Kidney tubule cell (primary cell): ENCODE data around the gene FGD2.

Experiments
- DNase-seq: peaks from one replicate; pipeline ENCODE4 v3.0.0-alpha.2; 2018; ENCODE audit warnings: low spot score

The FGD2 gene

DNA sequence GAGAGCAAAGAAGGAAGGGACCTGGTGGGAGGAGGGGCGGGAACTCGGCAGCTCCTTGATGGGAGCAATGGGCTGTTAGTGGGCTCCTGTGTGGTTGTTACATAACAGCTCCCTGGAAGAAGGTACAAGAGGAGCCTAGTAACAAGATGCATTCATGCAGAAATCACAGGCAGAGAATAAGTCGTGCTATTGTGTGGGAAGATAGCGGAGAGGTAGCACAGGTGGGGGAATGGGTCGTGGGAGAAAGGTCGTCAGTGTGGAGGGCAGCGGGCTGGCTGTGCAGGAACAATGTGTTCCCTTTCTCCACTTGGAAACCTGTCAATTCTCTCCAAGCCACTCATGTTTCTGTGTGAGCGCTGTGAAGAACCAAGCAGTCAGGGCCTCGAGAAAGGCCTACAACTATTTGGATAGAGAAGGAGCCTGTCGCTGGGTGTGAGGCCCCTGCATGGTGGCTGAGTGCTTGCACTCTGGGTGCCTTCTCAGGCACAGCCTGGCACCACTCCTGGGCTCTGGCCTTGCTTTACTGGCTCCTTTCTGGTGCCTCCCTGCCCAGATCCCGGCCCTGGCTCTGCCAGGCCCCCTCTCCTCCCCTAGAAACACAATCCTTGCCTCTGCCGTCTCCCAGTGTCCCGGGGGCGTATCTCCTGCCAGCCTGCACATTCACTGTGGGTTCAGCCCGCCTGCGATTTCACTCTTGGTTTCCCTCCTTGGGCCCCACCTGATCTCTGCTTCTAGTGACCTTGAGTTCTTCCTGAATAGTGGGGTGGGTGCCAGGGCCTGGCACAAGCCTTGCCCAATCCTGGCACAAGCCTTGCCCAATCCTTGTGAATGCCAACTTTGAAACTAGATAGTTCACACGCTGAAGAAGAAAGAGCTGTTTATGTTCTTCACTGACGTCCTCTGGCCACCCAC lies 7.4 kb upstream of the FGD2 start:
- DNase-seq = no peak

DNA sequence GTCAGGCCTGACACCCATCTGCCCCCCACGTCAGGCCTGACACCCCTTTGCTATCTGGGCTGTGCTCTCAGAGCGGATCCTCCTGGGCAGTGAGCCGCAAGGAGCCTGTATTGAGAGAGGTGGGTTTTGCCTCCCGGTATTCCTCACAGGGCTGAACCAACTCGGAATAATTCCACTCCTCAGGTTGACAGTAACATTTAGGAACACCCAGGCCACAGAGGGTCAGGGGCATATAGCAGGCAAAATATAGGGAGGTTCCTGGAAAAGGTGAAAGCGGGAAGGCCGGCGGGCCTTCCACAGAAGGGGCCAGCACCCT lies 6.8 kb upstream of the FGD2 start:
- no peak for DNase-seq

DNA sequence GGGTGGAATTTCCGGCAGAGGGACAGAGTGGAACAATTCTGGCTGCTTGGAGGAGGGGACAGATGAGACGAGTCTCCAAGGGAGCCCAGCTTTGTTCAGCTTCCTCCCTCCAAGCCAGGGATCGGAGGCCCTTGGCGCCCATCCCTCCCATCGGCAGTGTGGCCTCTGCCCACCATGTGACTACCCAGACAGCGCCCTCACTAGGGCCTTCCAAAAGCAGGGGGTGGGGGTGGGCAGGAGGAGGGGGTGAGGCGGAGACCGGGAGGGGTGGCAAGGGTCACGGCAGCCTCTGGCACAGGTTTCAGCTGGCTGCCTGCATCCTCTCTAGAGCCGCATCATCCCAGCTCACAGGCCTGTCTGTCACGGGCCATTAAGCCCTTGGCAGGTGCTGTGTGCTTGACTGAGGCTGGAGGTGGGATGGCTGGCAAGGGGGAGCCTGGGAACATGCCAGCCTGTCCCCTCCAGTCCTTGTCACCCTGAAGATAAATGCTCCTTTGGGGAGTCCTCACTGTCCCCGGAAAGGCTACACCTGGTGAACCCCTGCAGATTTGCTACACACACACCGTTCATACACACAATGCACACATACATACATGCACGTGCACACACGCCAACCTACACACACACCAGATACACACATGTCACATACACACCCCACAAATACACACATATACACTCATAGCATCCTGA lies 6.2 kb upstream of the FGD2 start:
- peak; percentile 74 for DNase-seq

DNA sequence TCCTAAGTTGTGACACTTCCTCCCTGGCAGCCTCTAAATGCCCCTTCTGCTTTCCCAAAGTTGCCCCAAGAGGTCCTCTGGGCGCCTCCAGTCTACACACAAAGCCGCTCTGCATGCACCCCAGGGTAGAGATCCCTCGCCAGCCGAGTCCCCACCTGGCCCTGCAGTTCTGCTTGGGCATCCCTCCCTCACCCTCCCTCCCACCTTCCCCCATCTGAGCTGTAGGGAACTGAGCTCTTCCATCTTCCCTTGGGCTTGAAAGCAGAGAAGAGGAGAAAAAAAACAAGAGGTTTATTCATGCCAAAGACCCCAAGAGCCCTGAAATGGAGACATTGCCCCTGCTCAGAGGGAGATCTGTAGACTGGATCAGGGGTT lies 5.7 kb upstream of the FGD2 start:
- DNase-seq = no peak

DNA sequence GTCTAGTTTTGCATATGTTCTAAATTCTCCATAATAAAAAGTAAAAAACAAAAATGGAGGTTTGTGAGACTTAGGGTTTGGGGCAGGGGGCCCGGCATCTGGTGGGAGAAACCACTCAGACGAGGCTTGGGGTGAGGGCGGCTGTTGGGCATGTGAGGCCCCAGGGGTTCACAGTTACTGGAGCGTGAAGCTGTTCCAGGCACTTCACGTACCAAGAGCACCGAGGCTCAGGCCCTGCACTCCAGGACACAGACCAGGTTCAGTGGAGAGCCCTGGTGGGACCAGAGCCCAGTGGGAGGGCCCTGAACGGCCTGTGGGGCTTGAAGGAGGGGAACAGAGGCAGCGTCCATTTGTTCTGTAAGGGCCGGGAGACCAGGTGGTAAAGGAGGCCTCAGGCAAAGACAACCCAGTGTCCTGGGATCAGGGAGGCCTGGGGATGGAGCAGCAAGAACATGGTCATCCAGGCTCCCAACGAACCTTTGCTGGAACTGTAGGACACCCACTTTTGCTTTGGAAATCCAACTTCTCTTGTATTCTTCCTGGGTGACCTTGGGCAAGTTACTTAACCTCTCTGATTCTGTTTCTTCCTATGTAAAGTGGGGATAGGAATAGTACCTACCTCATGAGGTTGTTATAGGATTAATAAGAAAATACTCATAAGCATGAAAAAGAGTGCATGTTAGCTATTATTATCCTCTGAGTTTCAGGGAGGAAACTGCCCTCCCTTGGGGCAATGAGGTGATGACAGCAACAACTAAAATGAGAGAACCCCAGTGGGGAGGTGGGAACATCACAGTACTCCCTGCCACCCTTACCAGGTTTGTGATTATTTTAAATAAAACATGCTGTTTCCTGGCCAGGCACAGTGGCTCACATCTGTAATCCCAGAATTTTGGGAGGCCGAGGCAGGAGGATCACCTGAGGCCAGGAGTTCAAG lies 1.1 kb upstream of the FGD2 start:
- DNase-seq = no peak

DNA sequence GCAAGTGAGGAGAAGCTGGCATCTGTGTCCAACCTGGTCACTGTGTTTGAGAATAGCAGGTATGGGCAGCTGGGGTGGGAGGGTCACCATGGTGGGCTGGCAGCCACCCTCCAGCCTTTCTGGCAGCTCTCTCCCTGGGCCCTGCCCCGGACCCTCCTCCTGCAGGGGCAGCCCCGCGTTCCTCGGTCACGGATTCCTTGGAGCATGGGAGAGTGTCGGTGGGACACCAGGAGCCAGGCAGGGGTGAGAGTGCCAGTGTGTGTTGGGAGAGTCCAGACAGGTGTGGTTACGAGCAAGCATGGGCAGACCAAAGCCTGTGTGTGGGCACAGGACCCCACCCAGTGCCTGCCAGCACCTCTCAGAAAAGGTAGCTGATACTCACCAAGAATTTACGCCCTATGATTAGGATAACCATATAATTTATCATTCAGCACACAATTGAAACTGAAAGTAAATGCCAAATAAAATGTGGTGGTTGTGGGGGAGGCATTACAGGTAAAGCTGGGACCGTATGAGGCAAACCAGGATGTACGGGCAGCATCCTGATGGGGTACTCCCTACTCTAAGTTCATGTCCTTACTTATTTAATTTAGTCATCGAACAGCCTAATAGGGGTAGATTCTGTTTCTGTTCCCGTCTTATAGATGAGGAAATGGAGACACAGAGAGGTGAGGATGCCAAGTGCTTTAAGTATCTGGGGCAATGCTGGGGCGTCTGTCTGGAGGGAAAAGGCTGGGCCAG lies 542 bp downstream of the FGD2 start:
- no peak for DNase-seq

DNA sequence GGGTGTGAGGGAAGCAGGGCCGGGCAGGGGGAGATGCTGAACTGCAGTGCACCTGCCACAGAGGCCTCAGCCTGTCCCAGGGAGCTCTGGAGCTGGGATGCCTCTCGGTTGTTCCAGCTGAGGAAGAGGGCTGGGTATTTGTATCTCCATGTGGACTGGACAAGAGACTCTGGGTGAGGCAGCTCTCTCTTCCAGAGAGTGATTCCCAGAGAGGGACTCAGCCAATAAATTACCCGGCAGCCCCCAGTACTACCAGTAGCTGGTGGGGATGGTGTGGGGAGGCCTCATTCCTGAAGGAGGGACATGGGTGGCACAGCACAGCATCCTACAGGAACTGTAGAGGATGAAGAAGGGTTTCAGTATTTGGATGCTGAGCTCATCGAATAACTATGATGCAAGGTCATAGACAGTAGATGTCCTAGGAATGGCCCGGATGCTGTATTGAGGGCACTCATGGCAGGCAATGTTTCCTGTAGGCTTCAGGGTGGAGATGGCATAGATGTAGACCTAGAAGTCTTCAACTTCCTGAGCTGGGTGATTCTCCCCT lies 1.4 kb downstream of the FGD2 start:
- peak; percentile 30 for DNase-seq

DNA sequence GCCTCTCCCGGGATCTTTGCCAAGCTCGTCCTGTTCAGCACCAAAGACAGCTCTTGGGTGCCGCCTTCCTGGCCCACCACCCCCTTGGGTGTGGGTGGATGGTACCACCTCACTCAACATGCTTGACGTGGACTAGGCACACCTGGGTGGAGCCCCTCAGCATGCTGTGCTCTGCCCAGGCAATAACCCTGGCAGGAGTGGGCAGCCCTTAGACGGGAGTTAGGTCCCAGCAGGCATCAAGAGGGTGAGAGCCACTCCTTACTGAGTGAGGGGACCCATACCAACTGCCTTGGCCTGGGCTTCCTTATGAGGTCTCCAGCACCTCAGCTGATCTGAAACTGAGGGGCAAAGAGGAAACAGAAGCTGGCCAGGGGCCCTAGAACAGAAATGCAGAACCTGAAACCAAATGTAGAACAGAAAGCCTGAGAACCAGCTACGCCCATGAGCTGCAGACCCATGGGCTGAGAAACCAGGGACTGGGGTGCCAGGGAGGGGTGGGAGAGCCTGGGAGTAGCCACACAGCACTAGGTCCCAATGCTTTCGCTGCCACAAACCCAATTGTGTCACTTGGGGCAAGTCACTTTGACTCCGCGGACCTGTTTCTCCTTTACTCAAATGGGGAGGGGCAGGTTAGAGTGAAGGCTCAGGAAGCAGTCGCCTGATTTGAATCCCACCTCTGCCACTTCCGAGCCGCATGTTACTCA lies 2.0 kb downstream of the FGD2 start:
- no peak for DNase-seq

DNA sequence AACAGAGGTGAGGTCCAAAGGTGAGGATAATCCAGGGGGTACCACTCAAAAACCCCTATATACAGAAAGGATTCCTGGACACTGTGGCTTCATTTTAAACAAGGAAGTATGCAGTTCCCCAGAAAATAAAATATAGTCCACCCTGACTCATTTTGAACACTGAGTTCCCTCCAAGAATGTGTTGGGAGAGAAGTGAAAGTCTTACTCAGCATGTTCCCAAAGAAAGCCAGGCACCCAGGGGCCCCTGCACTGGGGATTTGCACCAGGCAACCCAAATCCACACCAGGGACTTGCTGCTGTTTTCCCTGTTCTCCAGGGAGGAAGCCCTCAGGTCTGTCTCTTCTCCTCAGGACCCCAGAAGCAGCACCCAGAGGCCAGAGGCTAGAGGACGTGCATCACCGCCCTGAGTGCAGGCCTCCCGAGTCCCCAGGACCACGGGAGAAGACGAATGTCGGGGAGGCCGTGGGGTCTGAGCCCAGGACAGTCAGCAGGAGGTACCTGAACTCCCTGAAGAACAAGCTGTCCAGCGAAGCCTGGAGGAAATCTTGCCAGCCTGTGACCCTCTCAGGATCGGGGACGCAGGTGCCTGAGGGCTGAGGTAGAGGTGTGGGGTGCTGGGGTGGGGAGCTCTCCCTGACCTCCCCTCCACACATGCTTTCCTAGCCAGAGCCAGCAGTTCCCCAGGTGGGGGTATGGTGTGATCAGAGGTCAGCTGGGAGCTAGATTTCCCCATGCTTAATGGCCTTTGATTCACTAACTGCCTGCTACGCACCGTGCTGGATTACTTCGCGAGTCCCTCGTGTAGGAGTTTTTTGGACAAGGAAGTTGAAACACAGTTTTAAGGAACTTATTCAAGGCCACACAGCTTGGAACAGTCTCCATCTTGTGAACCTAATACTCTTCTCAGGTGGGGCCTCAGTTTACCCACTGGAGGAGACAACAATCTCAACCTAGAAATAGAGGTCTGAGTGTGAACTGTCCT lies 3.3 kb downstream of the FGD2 start:
- no peak for DNase-seq

DNA sequence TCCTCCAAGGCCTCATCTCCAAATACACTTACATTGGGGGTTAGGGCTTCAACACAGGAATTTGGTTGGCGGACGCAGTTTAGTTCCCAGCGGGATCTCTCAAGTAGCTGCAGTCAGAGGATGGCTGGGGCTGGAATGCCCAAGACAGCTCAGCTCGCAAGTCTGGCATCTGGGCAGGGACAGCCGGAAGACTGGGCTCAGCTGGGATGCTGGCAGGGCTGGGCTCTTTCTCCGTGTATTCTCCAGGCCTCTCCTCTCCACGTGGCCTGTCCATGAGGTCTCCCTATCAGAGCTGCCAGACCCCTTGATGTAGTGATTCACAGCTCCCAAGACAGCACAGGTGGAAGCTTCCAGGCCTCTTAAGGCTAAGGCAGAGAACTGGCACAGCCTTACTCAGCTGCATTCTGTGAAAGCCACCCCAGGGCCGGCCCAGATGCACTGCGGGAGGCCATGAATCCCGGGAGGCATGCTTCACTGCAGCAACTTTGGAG lies 5.0 kb downstream of the FGD2 start:
- DNase-seq = no peak

DNA sequence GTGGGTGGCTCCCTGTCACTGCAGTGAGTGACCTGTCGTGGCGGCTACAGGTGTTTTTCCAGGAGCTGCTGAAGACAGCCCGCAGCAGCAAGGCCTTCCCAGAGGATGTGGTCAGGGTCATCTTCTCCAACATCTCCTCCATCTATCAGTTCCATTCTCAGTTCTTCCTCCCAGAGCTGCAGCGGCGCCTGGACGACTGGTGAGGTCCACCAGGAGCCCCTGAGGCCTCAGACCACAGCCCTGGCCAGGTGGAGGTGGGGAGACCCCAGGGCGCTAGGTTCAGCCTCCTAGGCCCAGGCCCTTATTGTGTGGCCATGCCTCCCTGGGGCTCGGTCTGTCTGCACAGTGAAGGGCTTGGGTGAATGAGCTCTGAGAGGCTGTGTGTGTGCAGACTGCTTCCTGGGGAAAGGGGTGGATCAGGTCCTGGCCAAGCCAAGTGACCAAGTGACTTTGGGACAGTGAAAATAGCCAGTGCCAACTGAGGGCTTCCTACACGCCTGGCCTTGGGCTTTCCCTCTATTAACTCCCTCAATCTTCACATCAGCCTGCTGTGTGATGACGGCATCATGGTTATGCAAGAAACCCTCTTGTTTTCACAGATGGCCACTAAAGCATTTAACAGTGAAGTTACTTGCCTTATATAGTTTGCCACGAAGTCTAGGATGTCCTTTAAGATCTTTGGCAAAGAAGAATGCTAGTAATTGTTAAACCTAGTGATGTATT lies 6.4 kb downstream of the FGD2 start:
- no peak for DNase-seq

DNA sequence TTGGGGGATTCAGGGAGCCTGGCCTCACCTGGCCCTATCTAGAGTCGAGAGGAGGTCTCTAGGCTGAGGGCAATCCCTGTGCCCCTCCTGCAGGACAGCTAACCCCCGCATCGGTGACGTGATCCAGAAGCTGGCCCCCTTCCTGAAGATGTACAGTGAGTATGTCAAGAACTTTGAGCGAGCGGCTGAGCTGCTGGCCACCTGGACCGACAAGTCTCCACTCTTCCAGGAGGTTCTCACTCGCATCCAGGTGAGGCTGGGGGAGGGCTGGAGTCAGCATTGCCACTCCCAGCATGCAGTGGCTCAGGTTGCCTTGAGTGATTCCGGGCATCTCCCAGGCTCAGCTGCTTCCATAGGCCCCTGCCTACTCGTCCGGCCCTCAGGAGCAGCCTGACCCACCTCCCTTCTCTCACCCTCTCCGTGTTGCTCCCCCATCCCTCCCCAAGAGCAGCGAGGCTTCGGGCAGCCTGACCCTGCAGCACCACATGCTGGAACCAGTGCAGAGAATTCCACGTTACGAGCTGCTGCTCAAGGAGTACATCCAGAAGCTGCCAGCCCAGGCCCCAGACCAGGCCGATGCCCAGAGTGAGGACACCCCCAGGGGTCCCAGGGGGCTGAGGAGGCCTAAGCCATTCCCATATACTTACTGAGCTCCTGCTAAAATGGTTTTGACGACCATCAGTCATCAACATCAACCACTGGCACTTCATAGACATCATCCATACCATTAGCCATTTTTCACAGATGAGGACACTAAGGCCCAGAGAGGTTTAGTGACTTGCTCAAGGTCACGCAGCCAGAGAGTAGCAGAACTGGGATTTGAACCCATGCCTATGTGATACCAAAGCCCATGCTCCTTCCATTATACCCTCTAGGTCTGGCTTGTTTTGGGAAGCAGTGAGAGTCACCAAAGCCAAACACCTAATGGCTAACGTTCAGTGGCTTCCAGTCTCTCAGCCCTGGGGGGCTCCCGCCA lies 8.3 kb downstream of the FGD2 start:
- DNase-seq = no peak

DNA sequence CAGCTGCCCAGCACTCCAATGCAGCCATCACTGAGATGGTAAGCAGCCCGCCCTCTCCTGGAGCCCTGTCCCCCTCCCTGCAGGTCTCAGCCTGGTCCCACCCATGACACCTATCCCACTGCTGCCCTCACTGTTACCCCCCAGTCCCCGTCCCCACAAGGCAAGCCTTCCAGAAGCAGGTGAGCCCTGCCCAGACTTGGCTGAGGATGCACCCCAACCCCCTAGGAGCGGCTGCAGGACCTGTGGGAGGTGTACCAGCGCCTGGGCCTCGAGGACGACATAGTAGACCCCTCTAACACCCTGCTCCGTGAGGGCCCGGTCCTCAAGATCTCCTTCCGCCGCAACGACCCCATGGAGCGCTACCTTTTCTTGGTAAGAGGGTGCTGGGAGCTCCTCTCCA lies 9.2 kb downstream of the FGD2 start:
- DNase-seq = no peak

DNA sequence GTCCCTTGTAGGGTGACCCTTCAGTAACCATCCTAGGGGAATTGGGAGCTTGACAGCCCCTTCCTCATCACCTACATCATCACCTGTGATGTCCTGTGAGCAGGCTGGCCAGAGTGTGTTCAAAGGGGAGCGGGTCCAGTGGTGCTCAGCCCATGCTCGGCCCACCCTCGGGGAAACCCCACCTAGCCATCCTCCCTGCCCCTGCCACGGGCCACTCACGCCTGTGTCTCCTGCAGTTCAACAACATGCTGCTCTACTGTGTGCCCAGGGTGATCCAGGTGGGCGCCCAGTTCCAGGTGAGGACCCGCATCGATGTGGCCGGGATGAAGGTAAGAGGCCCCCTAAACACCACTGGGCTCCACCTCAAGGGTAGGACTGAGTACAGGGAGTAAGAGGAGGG lies 10.1 kb downstream of the FGD2 start:
- DNase-seq = no peak

DNA sequence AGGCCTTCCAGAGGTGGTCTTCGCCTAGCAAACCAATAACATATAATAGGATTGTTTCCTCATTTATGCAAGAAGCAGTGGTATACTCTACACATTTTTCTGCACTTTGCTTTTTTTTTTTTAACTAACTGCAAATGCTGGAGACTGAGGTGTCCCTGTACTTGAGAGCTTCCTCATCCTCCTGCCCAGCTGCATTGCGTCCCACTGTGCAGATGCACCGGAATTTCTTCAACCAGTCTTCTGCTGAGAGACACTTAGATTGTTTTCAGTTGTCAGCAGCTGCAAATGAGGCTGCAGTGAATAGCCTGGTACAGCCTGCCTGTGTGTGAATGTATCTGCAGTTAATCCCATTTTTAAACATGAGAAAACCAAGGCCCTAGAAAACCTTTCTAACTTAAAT lies 11.5 kb downstream of the FGD2 start:
- DNase-seq = no peak

DNA sequence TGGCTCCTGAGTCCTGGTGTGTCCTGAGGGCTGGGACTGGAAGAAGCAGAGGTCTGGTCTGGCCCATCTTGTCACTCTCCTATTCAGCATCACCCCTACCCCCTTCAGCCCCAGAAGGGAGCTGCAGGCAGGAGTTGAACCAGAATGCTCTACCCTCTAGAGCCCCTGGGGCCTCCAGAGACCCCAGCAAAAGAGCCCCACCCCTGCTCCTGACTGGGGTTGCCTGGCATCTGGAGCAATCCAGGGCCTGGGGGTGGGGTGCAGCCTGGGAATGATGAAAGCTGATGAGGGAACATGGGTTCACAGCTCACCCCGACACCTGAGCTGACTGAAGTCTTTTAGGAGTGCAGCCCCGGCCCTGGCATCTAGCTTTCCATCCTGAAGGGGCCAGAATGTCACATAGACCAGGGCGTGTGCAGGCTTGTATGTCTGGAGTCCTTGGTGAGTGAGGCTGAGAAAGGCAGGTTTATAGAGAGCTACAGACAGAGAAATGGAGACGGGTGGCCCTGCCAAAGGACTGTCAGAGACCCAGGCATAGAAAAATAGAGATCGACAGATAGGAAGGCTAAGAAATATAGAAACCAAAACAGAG lies 12.2 kb downstream of the FGD2 start:
- DNase-seq = no peak
